ENCODE results near the gene CD93.

CD93 gene

GRCh38 chr20:23125159-23125558 is 39.0 kb upstream of the CD93 start:
- no peak overlapping the region for H3K4me3 ChIP-seq (ENCODE audit: low read depth, low read length)
- in situ Hi-C loops (cut with HindIII; ENCODE audit: low sequenced_read_pairs): no loop called here
- no peak for DNase-seq (ENCODE audit: low read depth)
- no peak for TF ChIP-seq CTCF (IDR thresholded peaks at IDR 0.05; ENCODE audit: low read depth, low read length, missing control alignments)

GRCh38 chr20:23123886-23124285 is 37.8 kb upstream of the CD93 start:
- no peak for DNase-seq (ENCODE audit: low read depth)
- H3K4me3 ChIP-seq (ENCODE audit: low read depth, low read length): no peak overlapping the region
- in situ Hi-C loops (cut with HindIII; ENCODE audit: low sequenced_read_pairs): no loop called here
- no peak for TF ChIP-seq CTCF (IDR thresholded peaks at IDR 0.05; ENCODE audit: low read depth, low read length, missing control alignments)

- no peak for TF ChIP-seq CTCF (IDR thresholded peaks at IDR 0.05; ENCODE audit: low read depth, low read length, missing control alignments)
- in situ Hi-C loops (cut with HindIII; ENCODE audit: low sequenced_read_pairs): no loop called here
- H3K4me3 ChIP-seq (ENCODE audit: low read depth, low read length): no peak overlapping the region
- DNase-seq (ENCODE audit: low read depth): no peak
These were observed 36.9 kb upstream of the CD93 start for GRCh38 chr20:23122796-23123655.

- no peak for TF ChIP-seq CTCF (IDR thresholded peaks at IDR 0.05; ENCODE audit: low read depth, low read length, missing control alignments)
- DNase-seq (ENCODE audit: low read depth): no peak
- in situ Hi-C loops (cut with HindIII; ENCODE audit: low sequenced_read_pairs): no loop called here
- no peak overlapping the region for H3K4me3 ChIP-seq (ENCODE audit: low read depth, low read length)
These were observed 36.2 kb upstream of the CD93 start for GRCh38 chr20:23122321-23122720.

DNA sequence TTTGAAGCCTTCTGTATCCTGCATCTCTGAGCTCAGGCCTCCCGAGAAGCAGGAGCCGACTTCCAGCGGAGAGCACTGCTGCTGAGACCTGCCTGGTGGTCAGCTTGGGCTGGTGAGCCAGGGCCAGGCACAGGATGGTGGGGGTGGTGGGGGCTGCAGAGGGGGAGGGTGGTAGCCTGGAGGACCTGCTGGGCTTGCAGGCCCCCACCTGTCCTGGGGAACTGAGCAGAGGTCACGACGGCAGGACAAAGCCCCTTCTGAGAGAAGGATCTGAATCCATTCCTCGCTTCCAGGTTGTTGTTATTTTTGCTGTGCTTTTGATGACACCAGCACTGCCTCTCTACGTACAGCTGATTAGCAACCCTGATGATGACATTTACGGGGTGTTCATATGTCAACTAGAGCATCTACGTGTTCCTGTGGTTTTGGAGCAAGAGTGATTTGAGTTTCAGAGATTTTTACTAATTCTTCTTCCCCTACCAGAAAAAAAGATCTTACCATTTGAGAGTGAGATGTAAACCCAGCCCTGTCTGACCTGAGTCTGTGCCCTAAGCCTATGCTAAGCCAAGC is 35.7 kb upstream of the CD93 start:
- DNase-seq (ENCODE audit: low read depth): no peak
- in situ Hi-C loops (cut with HindIII; ENCODE audit: low sequenced_read_pairs): no loop called here
- TF ChIP-seq CTCF (IDR thresholded peaks at IDR 0.05; ENCODE audit: low read depth, low read length, missing control alignments): no peak
- no peak overlapping the region for H3K4me3 ChIP-seq (ENCODE audit: low read depth, low read length)

DNA sequence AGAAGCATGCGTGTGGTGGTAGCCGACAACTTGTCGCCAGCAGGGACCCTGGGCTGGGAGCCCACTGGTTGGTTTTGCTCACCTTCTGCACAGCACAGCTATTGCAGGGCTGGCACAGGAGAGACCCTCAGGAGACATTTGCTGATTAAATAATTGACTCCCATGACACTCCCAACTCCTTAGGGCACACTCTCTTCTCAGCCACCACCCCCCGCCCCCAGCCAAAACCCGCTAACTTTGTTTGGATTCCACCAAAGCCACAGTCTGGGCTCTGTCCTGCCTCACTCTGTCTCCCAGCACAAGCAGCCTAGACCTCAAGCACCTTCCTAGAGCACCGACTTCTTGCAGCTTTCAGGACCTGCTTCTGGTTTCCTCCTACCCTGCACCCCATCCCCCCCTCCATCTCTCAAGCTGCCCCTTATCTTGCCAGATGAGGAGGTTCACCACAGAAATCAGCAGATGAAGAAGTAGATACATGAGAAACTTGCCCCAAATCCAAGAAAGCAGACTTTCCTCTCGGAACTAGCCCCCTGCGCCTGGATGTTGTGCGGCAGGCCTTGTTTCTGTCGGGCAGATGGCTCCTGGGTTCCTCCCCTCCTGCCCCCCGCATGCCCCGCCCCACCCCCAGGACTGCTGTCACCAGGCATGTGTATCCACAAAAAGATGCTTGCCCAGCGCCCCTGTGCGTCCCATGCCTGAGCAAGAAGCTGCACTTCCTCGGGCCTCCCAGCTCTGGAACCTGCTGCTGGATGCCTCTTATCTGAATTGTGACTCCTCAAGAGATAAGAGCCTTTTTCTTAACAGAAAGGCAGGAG is 35.0 kb upstream of the CD93 start:
- no peak overlapping the region for H3K4me3 ChIP-seq (ENCODE audit: low read depth, low read length)
- in situ Hi-C loops (cut with HindIII; ENCODE audit: low sequenced_read_pairs): no loop called here
- TF ChIP-seq CTCF (IDR thresholded peaks at IDR 0.05; ENCODE audit: low read depth, low read length, missing control alignments): no peak
- no peak for DNase-seq (ENCODE audit: low read depth)
